Stimulated activated CD4-positive, alpha-beta T cell treated with anti-CD3 and anti-CD28 coated beads, Interleukin-2, amount 100 ng/mL, for 4 hours (primary cell): ENCODE results near the gene TES.

Source experiments
- DNase-seq: peaks from one replicate; pipeline ENCODE4 v3.0.0-alpha.2; 2020; ENCODE audit warnings: low read depth

The TES gene

GRCh38 chr7:116219834-116220233 lies 9.5 kb downstream of the TES start:
- DNase-seq: no peak

GRCh38 chr7:116222501-116222900 lies 12.2 kb downstream of the TES start:
- no peak for DNase-seq

GRCh38 chr7:116223588-116223987 lies 13.2 kb downstream of the TES start:
- no peak for DNase-seq

- DNase-seq: no peak
Observed at GRCh38 chr7:116224492-116225098, 14.3 kb downstream of the TES start.

GRCh38 chr7:116225860-116226259 lies 15.5 kb downstream of the TES start:
- no peak for DNase-seq

- no peak for DNase-seq
Observed at GRCh38 chr7:116226664-116227063, 16.3 kb downstream of the TES start.

- DNase-seq: no peak
Observed at GRCh38 chr7:116227678-116228239, 17.4 kb downstream of the TES start.

- no peak for DNase-seq
Observed at GRCh38 chr7:116228241-116228640, 17.9 kb downstream of the TES start.

GRCh38 chr7:116229366-116229765 lies 19.0 kb downstream of the TES start:
- no peak for DNase-seq

- no peak for DNase-seq
Observed at GRCh38 chr7:116230191-116231005, 20.1 kb downstream of the TES start.

- no peak for DNase-seq
Observed at GRCh38 chr7:116231543-116231942, 21.2 kb downstream of the TES start.

- no peak for DNase-seq
Observed at GRCh38 chr7:116231949-116232348, 21.6 kb downstream of the TES start.

- DNase-seq: no peak
Observed at GRCh38 chr7:116232350-116232749, 22.0 kb downstream of the TES start.

- no peak for DNase-seq
Observed at GRCh38 chr7:116232920-116233319, 22.6 kb downstream of the TES start.

- DNase-seq: no peak
Observed at GRCh38 chr7:116234517-116235200, 24.3 kb downstream of the TES start.

- DNase-seq: no peak
Observed at GRCh38 chr7:116235380-116235779, 25.0 kb downstream of the TES start.

- peak; percentile 36 for DNase-seq
Observed at GRCh38 chr7:116236020-116236630, 25.8 kb downstream of the TES start.

- no peak for DNase-seq
Observed at GRCh38 chr7:116239020-116239419, 28.7 kb downstream of the TES start.

GRCh38 chr7:116239434-116239833 lies 29.1 kb downstream of the TES start:
- DNase-seq: no peak

GRCh38 chr7:116240024-116240668 lies 29.8 kb downstream of the TES start:
- no peak for DNase-seq

- no peak for DNase-seq
Observed at GRCh38 chr7:116241291-116241690, 31.0 kb downstream of the TES start.

- no peak for DNase-seq
Observed at GRCh38 chr7:116242178-116242577, 31.8 kb downstream of the TES start.
